Stimulated activated CD4-positive, alpha-beta T cell treated with anti-CD3 and anti-CD28 coated beads, Interleukin-1b, Interleukin-23, amount 100 ng/mL, for 4 hours (primary cell): ENCODE results near the gene ABCC9.

Source experiments
- DNase-seq, 2 donors: peaks; one replicate each; pipeline ENCODE4 v3.0.0-alpha.2; 2020; ENCODE audit warnings: low read depth in 2 of 2

The ABCC9 gene

DNA sequence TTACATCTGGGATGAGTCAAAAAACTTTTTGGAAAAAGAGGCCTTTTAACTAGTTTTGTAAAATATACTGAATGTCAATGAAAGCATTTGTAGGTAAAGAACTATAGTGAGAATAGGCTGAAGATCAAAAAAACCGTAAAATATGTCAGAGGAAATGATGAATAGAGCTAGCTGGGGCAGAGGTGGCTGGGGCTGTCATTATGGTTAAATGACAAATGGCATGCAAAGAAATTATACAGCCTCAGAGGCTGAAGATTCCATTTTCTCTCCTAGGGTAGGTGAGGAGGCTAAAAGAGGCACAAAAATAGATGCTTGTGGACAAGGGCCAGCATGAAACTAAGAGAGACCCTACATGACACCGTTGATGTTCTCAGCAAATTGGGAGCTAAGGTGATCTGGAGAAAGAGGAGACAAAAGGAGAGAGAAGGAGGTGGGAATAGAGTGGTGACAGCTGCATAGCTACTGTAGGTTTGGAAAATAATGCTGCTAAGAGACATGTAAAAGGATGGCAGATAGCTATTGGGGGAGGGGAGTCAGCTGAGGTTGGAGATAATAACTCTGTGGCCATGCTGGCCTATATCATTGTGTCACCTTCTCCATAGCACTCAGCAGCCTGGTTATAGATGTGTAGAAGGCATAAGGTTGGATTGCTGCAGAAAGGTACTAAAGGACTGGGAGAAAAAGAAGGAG, 63.8 kb downstream of the ABCC9 start:
- no peak for DNase-seq

- DNase-seq = no peak
These were observed 75.4 kb downstream of the ABCC9 start for GRCh38 chr12:21865846-21866245.

- no peak for DNase-seq
These were observed 80.7 kb downstream of the ABCC9 start for GRCh38 chr12:21860534-21860933.

DNA sequence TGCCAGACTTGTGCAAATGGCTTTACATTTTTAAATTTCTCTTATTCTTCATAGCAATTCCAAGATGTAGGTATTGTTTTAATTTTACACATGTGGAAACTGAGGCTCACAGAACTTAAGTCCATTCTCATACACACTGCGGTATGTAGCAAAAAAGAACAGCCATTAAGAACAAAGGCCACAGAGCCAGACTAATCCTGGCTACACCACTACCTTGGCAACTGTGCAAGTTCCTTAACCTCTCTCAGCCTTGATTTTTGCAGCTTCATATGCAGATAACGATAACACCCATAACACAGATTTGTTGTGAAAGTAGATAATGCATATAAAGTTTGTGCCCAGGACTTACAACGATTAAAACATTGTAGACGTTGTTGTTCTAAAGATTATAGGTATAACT, 81.1 kb downstream of the ABCC9 start:
- no peak for DNase-seq

GRCh38 chr12:21852251-21852650, 89.0 kb downstream of the ABCC9 start:
- no peak for DNase-seq

- DNase-seq = no peak
These were observed 90.1 kb downstream of the ABCC9 start for GRCh38 chr12:21851151-21851550.

DNA sequence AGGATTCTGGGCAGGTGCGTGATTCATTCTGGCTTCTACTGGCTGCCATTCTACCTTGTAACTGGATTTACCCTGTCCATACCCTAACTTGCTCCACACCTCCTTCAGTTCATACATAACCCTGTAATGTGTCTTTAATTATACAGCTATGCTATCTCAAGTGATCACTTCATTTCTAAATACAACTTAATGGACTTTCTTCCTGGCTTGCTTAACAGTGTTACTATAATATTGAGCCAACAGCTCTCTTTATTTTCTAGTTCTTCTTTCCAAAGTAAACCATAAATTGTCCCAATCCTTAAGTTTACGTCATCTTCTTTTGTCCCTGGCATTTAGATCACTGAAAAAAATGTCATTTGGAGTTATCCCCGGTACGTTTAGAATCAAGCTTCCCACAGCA, 90.8 kb downstream of the ABCC9 start:
- DNase-seq = no peak

DNA sequence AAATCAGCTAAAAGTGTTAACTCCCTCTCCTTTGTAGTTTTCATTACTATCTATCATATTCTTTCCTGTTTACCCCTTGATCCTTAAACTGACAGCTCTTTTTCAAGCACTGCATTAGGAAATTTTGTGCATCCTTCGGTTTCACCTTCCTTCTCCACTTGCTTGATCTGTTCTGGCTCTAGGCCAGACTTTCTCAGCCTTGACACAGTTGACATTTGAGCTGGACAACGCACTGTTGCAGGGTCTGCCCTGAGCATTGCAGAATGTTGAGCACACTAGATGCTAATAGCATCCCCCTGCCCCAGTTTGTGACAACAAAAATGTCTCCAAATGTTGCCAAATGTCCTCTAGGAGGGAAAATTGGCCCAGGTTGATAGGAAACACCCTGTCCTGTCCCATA, 91.3 kb downstream of the ABCC9 start:
- DNase-seq = no peak

DNA sequence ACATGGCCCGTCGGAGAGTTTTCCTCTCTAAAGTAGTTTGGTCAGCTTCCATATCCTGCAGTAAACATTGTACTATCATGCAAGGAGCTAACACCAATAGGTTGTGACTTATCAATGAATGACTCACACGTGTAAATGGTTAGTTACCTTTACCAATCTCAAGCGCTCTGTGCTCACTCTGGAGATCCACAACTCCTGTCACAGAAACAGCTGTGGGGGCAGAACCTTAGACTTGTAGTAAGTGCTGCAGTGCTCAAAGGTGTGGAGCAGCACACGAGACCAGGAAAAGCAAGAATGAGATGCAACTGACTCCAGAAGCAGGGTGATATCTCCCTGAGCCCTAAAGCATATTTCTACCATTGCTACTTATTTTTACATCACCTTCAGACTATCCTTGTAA, 93.0 kb downstream of the ABCC9 start:
- DNase-seq = no peak

GRCh38 chr12:21843795-21844194, 97.4 kb downstream of the ABCC9 start:
- no peak for DNase-seq

- DNase-seq = no peak
These were observed 101.5 kb downstream of the ABCC9 start for GRCh38 chr12:21839776-21840175.

DNA sequence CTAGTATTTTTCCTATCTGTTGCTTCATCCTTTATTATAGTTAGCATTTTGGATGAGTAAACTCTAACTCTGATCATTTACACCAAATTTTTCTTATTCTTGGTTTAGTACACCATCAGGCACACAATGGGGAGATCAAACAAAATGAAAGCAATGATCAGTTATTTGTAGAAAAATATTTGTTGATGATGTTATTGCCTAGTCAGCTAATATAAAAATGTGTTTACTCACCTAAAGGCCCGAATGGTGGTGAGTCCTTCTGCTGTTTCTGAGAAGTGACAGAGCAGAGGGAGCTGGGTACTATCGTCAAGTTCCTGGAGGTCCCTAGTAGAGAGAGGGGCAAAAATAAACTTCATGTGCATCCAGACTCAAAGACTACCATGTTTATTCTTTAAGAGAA, 103.4 kb downstream of the ABCC9 start:
- DNase-seq = no peak

DNA sequence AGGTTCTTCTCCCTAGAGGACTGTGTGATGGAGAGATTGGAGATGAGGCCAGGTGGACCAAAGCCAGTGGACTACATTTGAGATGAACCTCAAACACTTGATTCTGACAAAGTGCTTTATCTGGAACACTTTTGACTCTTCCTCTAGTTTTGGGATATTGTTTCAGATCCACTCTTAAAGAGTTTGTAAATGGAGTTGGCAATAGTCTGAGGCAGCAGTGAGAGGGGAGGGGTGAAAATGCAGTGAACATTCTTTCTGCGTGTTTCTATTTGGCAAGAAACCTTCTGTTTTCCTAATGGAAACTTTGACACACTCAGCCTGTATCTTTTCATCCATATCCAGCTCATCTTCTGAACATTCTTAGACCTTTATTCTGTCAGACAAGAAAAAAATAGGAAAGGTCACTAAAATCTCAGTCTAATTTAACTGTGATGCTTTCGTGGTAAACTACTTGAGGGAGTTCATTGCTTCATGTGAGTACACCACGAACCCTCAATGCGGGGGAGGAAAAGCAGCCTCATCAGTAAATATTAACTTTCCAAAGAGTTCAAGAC, 109.4 kb downstream of the ABCC9 start:
- no peak for DNase-seq

- no peak for DNase-seq
These were observed 112.4 kb downstream of the ABCC9 start for GRCh38 chr12:21828779-21829178.

GRCh38 chr12:21828136-21828775, 113.0 kb downstream of the ABCC9 start:
- no peak for DNase-seq

- DNase-seq = no peak
These were observed 114.1 kb downstream of the ABCC9 start for GRCh38 chr12:21827083-21827482.

GRCh38 chr12:21826618-21826910, 114.7 kb downstream of the ABCC9 start:
- no peak for DNase-seq

GRCh38 chr12:21825886-21826617, 115.2 kb downstream of the ABCC9 start:
- DNase-seq = no peak

- DNase-seq = no peak
These were observed 117.6 kb downstream of the ABCC9 start for GRCh38 chr12:21823581-21823980.

DNA sequence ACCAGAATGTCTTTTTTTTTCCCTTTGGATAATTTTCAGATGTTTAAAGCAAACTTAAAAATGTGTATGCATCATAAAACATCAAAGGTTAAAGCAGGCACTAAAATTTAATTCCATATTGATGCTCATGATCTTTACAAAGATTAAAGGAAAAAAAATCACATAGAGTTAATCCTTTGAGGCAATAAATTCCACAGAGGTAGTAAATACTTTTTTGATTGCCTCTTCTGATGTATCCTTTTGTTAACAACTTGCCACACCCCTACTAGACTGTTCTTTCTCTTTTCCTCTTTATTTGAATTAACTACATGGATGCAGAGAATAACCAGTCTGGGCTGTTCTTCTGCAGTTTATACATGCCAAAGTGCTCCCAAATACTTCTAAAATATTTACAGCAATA, 121.5 kb downstream of the ABCC9 start:
- no peak for DNase-seq

DNA sequence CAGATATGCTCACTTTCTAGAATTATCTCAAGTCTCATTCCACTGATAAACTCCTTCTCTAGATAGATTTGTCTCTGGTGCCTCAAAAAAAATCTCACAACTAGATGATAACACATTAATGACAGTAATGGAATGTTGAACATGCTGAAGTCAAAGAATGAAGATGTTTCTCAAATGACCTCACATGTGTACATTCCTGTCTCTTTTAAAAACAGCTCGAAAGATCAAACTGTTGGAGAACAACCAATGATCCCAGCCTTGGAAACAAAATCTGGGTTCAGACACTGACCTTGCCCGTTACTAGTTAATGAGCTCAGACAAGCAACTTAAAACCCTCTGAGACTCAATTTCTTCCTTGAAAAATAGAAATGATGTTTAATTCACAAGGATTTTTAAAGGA, 122.0 kb downstream of the ABCC9 start:
- no peak for DNase-seq

DNA sequence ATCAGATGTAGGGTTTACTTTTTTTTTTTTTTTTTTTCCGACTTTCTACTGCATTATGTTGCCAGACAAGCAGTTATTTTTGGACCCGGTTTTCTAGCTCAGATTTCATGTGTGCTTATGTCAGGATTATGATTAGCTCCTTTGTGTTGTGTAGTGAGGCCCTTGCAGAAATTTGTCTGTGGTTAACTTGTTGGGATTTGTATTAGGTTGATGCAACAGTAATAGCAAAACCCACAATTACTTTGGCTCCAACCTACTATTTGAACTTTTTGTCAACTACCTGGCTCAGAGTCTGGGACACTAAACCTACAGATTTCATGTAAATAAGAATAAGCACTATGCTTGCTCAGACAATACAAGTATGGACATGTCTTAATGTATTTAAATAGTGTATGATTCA, 122.6 kb downstream of the ABCC9 start:
- DNase-seq = no peak
